Measurements from ENCODE around the gene FCER1A.
"Not testable (repeated sequence)": the region's sequence is repeated elsewhere in the genome, so short reads cannot be mapped to it uniquely, and the experiment has no call there.

FCER1A gene

GRCh38 chr1:159302095-159302494, at the start of gene FCER1A:
TSS of gene FCER1A (plus strand) at chr1:159302336. CDS start at chr1:159302365, 29 bp downstream.
- DNase-seq: no peak

GRCh38 chr1:159261311-159261710, 40.8 kb upstream of the FCER1A start:
- DNase-seq: no peak

- no peak for DNase-seq
These were observed 40.2 kb upstream of the FCER1A start for GRCh38 chr1:159261721-159262494.

- DNase-seq: no peak
These were observed 35.3 kb upstream of the FCER1A start for GRCh38 chr1:159266832-159267231.

- DNase-seq: no peak
These were observed 27.5 kb upstream of the FCER1A start for GRCh38 chr1:159274631-159275030.

- no peak for DNase-seq
These were observed 26.2 kb upstream of the FCER1A start for GRCh38 chr1:159275891-159276290.

- no peak for DNase-seq
These were observed 22.4 kb upstream of the FCER1A start for GRCh38 chr1:159279773-159280172.

GRCh38 chr1:159282118-159282517, 20.0 kb upstream of the FCER1A start:
- no peak for DNase-seq

- DNase-seq: no peak
These were observed 13.1 kb upstream of the FCER1A start for GRCh38 chr1:159289060-159289459.

- no peak for DNase-seq
These were observed 10.7 kb upstream of the FCER1A start for GRCh38 chr1:159291424-159291823.

GRCh38 chr1:159296706-159297375, 5.3 kb upstream of the FCER1A start:
- DNase-seq: no peak

- no peak for DNase-seq
These were observed 2.0 kb upstream of the FCER1A start for GRCh38 chr1:159300146-159300545.

GRCh38 chr1:159307346-159308020, 5.3 kb downstream of the FCER1A start:
- no peak for DNase-seq

GRCh38 chr1:159311679-159312078, 9.5 kb downstream of the FCER1A start:
- no peak for DNase-seq

GRCh38 chr1:159315381-159315780, 13.2 kb downstream of the FCER1A start:
- no peak for DNase-seq

- DNase-seq: no peak
These were observed 16.8 kb downstream of the FCER1A start for GRCh38 chr1:159318784-159319551.

GRCh38 chr1:159334797-159335196, 32.7 kb downstream of the FCER1A start:
- DNase-seq: no peak

- DNase-seq: no peak
These were observed 35.9 kb downstream of the FCER1A start for GRCh38 chr1:159338018-159338417.

- DNase-seq: no peak
These were observed 37.4 kb downstream of the FCER1A start for GRCh38 chr1:159339536-159339935.

GRCh38 chr1:159341736-159342135, 39.6 kb downstream of the FCER1A start:
- no peak for DNase-seq

- DNase-seq: no peak
These were observed 40.8 kb downstream of the FCER1A start for GRCh38 chr1:159342761-159343425.

- DNase-seq: not testable (repeated sequence)
These were observed 47.2 kb downstream of the FCER1A start for GRCh38 chr1:159349374-159349773.

GRCh38 chr1:159352436-159352835, 50.3 kb downstream of the FCER1A start:
- no peak for DNase-seq
